H1 (cell line): ENCODE measurements around the gene VPS37D. TPM values are rescaled to one million over a fixed set of nuclear protein-coding genes. Genes with fewer than 3 reads are reported as not detected.
A peak's percentile ranks its signal among the peaks of the same experiment; 100 is the strongest.

ENCODE experiments used
- CTCF ChIA-PET: fragments of 300-600 bp; sonication (Branson Sonifier 250); formaldehyde crosslinking; loops from one replicate; lab custom pipeline; 2021; ENCODE audit not compliant: partially characterized antibody; lab: Charles Lee
- POLR2A ChIA-PET: fragments of 300-600 bp; sonication (Branson Sonifier 250); formaldehyde crosslinking; loops from one replicate; lab custom pipeline; 2021; ENCODE audit warnings: inconsistent platforms; ENCODE audit not compliant: partially characterized antibody; lab: Charles Lee
- DNase-seq, 2 experiments: peaks; one replicate each; pipeline versions ENCODE4 v3.0.0 to v3.0.0-alpha.2; 2010 to 2022; ENCODE audit warnings: low spot score in 2 of 2, low read depth in 1 of 2, mixed read lengths in 1 of 2
- FAIRE-seq: peaks from 2 replicates; lab custom pipeline; 2011; peaks lifted over from hg19 to GRCh38; lab: Jason Lieb, UNC
- H2AFZ ChIP-seq: 2 replicates; pipeline ENCODE4 v1.8.1; 2012; ENCODE audit warnings: low read length, inconsistent platforms
- H2AK5ac ChIP-seq: 2 replicates; pipeline ENCODE4 v1.6.1; 2013; ENCODE audit warnings: low read depth, low read length
- H2BK120ac ChIP-seq: replicated peaks from 2 replicates; pipeline ENCODE3; 2013; ENCODE audit warnings: low read depth, low read length, inconsistent platforms
- H2BK12ac ChIP-seq: 2 replicates; pipeline ENCODE4 v1.6.1; 2013; ENCODE audit warnings: low read depth, low read length
- H2BK15ac ChIP-seq: 2 replicates; pipeline ENCODE4 v1.6.1; 2013; ENCODE audit warnings: low read length
- H2BK20ac ChIP-seq: 2 replicates; pipeline ENCODE4 v1.6.1; 2013; ENCODE audit warnings: low read length
- H2BK5ac ChIP-seq: 2 replicates; pipeline ENCODE4 v1.6.1; 2013; ENCODE audit warnings: low read depth, low read length
- H3K14ac ChIP-seq: 2 replicates; pipeline ENCODE4 v1.6.1; 2013; ENCODE audit warnings: inconsistent platforms; ENCODE audit not compliant: insufficient read length
- H3K18ac ChIP-seq: 2 replicates; pipeline ENCODE4 v1.6.1; 2013; ENCODE audit warnings: low read length; ENCODE audit errors: extremely low read depth
- H3K23ac ChIP-seq: 2 replicates; pipeline ENCODE4 v1.6.1; 2013; ENCODE audit warnings: inconsistent platforms; ENCODE audit not compliant: insufficient read length
- H3K23me2 ChIP-seq: 2 replicates; pipeline ENCODE4 v1.6.1; 2013; ENCODE audit warnings: low read depth, low read length
- H3K27ac ChIP-seq: 2 replicates; pipeline ENCODE4 v1.6.1; 2011; ENCODE audit warnings: low read depth, low read length, inconsistent platforms
- H3K27me3 ChIP-seq, 4 experiments: replicated peaks in 1 of 4; 1 replicate in 1 of 4; 2 replicates in 3 of 4; pipeline versions ENCODE4 v1.6.1 to v1.8.1; 2011 to 2013; ENCODE audit warnings: low read length in 3 of 4, mild to moderate bottlenecking in 3 of 4, inconsistent platforms in 2 of 4, mixed read lengths in 2 of 4, moderate library complexity in 1 of 4; ENCODE audit not compliant: control insufficient read depth in 3 of 4, insufficient read depth in 3 of 4; ENCODE audit errors: extremely low read depth in 1 of 4
- H3K36me3 ChIP-seq, 4 experiments: 2 replicates each; pipeline versions ENCODE4 v1.6.1 to v1.8.1; 2011 to 2013; ENCODE audit warnings: mild to moderate bottlenecking in 4 of 4, low read length in 3 of 4, moderate library complexity in 2 of 4, control low read depth in 1 of 4, inconsistent platforms in 1 of 4; ENCODE audit not compliant: insufficient read depth in 4 of 4, control insufficient read depth in 2 of 4
- H3K4ac ChIP-seq: replicated peaks from 2 replicates; pipeline ENCODE3; 2013; ENCODE audit warnings: low read length, low read depth, mixed read lengths, inconsistent platforms; ENCODE audit not compliant: insufficient read length
- H3K4me1 ChIP-seq, 4 experiments: replicated peaks in 1 of 4; 1 replicate in 1 of 4; 2 replicates in 3 of 4; pipeline versions ENCODE4 v1.6.1 to v1.8.1; 2011 to 2013; ENCODE audit warnings: low read length in 3 of 4, inconsistent platforms in 2 of 4, mixed read lengths in 1 of 4; ENCODE audit not compliant: insufficient read depth in 4 of 4, control insufficient read depth in 3 of 4
- H3K4me2 ChIP-seq, 2 experiments: 2 replicates each; pipeline versions ENCODE4 v1.6.1 to v1.8.1; 2011 to 2013; ENCODE audit warnings: low read depth in 2 of 2, low read length in 2 of 2, control low read depth in 1 of 2, inconsistent platforms in 1 of 2, mild to moderate bottlenecking in 1 of 2; ENCODE audit not compliant: insufficient read depth in 1 of 2
- H3K4me3 ChIP-seq, 4 experiments: fragments of 200-600, 300-600 bp in 1 of 4; sonication (generic), shearing (Covaris generic), sonication (Bioruptor Twin) in 1 of 4; 2 replicates each; pipeline versions ENCODE4 v1.5.1 to v1.8.1; 2011 to 2016; ENCODE audit warnings: low read length in 4 of 4, low read depth in 3 of 4, control low read depth in 2 of 4, inconsistent platforms in 2 of 4, mild to moderate bottlenecking in 2 of 4, mixed read lengths in 1 of 4, moderate library complexity in 1 of 4; ENCODE audit not compliant: insufficient read depth in 2 of 4; ENCODE audit errors: extremely low read depth in 1 of 4
- H3K56ac ChIP-seq: replicated peaks from 2 replicates; pipeline ENCODE3; 2013; ENCODE audit warnings: low read depth, mild to moderate bottlenecking, mixed read lengths, low read length, inconsistent platforms; ENCODE audit not compliant: insufficient read length
- H3K79me1 ChIP-seq: 2 replicates; pipeline ENCODE4 v1.6.1; 2013; ENCODE audit warnings: low read depth, low read length, control low read depth
- H3K79me2 ChIP-seq, 2 experiments: 2 replicates each; pipeline versions ENCODE4 v1.6.1 to v1.8.1; 2012 to 2013; ENCODE audit warnings: low read length in 2 of 2, mild to moderate bottlenecking in 2 of 2, inconsistent platforms in 1 of 2; ENCODE audit not compliant: insufficient read depth in 2 of 2, control insufficient read depth in 1 of 2
- H3K9ac ChIP-seq, 4 experiments: replicated peaks in 1 of 4; 1 replicate in 1 of 4; 2 replicates in 3 of 4; pipeline versions ENCODE4 v1.6.1 to v1.8.1; 2011 to 2013; ENCODE audit warnings: low read depth in 3 of 4, low read length in 3 of 4, control low read depth in 2 of 4, mild to moderate bottlenecking in 2 of 4, moderate library complexity in 2 of 4, inconsistent platforms in 1 of 4; ENCODE audit errors: extremely low read depth in 1 of 4
- H3K9me3 ChIP-seq, 2 experiments: 2 replicates each; pipeline versions ENCODE4 v1.6.1 to v1.8.1; 2012 to 2013; ENCODE audit warnings: mild to moderate bottlenecking in 2 of 2, moderate library complexity in 2 of 2, control low read depth in 1 of 2, inconsistent platforms in 1 of 2, low read depth in 1 of 2, low read length in 1 of 2, mixed read lengths in 1 of 2; ENCODE audit not compliant: insufficient read depth in 2 of 2
- H4K20me1 ChIP-seq, 2 experiments: replicated peaks in 1 of 2; 2 replicates each; pipeline versions ENCODE3 to v1.8.1; 2011 to 2013; ENCODE audit warnings: inconsistent platforms in 2 of 2, low read length in 2 of 2, mild to moderate bottlenecking in 1 of 2; ENCODE audit not compliant: insufficient read depth in 2 of 2, control insufficient read depth in 1 of 2
- H4K5ac ChIP-seq: 2 replicates; pipeline ENCODE4 v1.6.1; 2013; ENCODE audit warnings: low read length, low read depth, mixed read lengths, inconsistent platforms; ENCODE audit not compliant: insufficient read length
- H4K8ac ChIP-seq: 2 replicates; pipeline ENCODE4 v1.8.0; 2013; ENCODE audit warnings: mild to moderate bottlenecking, moderate library complexity, low read length, inconsistent platforms; ENCODE audit not compliant: insufficient read depth; ENCODE audit errors: extremely low read depth
- H4K91ac ChIP-seq: replicated peaks from 2 replicates; pipeline ENCODE3; 2013; ENCODE audit warnings: low read length, mixed read lengths, inconsistent platforms; ENCODE audit not compliant: insufficient read length
- CBX8 ChIP-seq: fragments of 300-800, 300-1000 bp; sonication (generic); IDR thresholded peaks from 2 replicates; pipeline ENCODE4 v1.7.1; 2016; ENCODE audit warnings: low read depth, low read length, borderline replicate concordance
- CHD1 ChIP-seq: IDR thresholded peaks from 2 replicates; pipeline ENCODE4 v1.6.1; 2012; ENCODE audit warnings: low read depth, low read length, improper control_type of control experiment
- GABPA ChIP-seq: IDR thresholded peaks from 2 replicates; pipeline ENCODE4 v1.6.1; 2011; ENCODE audit warnings: mild to moderate bottlenecking, low read length, moderate library complexity, borderline replicate concordance; ENCODE audit not compliant: insufficient read depth
- KDM1A ChIP-seq: fragments of 200-600, 300-600 bp; sonication (generic); IDR thresholded peaks from 2 replicates; pipeline ENCODE4 v1.7.1; 2016; ENCODE audit warnings: mild to moderate bottlenecking, low read length, borderline replicate concordance
- WGBS, 2 experiments: shearing (Covaris generic) in 1 of 2; methylation state at CpG; one replicate each; pipeline versions ENCODE4 v1.1.6 to v1.1.7; 2013 to 2015; ENCODE audit warnings: low lambda C conversion rate in 2 of 2, mixed read lengths in 2 of 2, inconsistent platforms in 1 of 2, low coverage in 1 of 2, missing lambda C conversion rate in 1 of 2; ENCODE audit not compliant: insufficient replicate concordance in 2 of 2, insufficient coverage in 1 of 2, insufficient read length in 1 of 2; ENCODE audit errors: extremely low coverage in 1 of 2, missing lambda C conversion rate in 1 of 2; 5-methylcytosine and 5-hydroxymethylcytosine counted together
- polyA plus RNA-seq, 7 experiments: library from polyadenylated mRNA; depleted of rRNA in 3 of 7; stranded (reverse) in 5 of 7; unstranded in 2 of 7; fragments of >200 nt in 5 of 7; fragments of 200-250 nt in 2 of 7; gene quantifications; 1 replicate in 5 of 7; 2 replicates in 1 of 7; 4 replicates in 1 of 7; pipeline versions ENCODE4 v1.2.1 to v1.2.3, GENCODE V29; 2011 to 2013; ENCODE audit warnings: missing spikeins in 2 of 7, mixed read lengths in 2 of 7
- total RNA-seq: library from RNA; stranded (reverse); fragmentation: NEBNext Ultra II Directional; extraction: Animal tissue kit (Norgen Biotek cat#: 25700); gene quantifications from 2 replicates; pipeline ENCODE4 v1.2.1, GENCODE V29; 2021

VPS37D gene
- total and polyA plus RNA-seq, 2 of the 8 experiments (the other 6 are each of a cell fraction or from before 2014, with no cell fraction given) = 3.4 to 5.0 TPM

- 67% methylated on average over 1 of the region's 12 CpGs; no CpG with 5 or more reads in 1 of the 2 experiments for WGBS, 2 experiments
- H3K9me3 ChIP-seq = no peaks in the 10 kb centered on the region
- no peak for FAIRE-seq
- peaks cover 5% of the 10 kb centered on the region; the same call in 1 of the 2 replicates for H3K23me2 ChIP-seq
- no peaks in the 10 kb centered on the region; a peak in 2 of 7 replicates for H3K27me3 ChIP-seq
- no peak overlapping the region for H4K8ac ChIP-seq
- no peak overlapping the region for H3K18ac ChIP-seq
- no peak overlapping the region for H2AK5ac ChIP-seq
- no peak overlapping the region for H3K27ac ChIP-seq
- ChIA-PET CTCF (interaction anchor here (0.7 to 9.1 kb wide), 13 partner anchors 20 to 66 kb away, joined by 3 to 72 read pairs (median 3); no protein-coding TSS in a partner anchor), POLR2A (interaction anchor here (1.0 to 1.6 kb wide), 6 partner anchors 12 to 47 kb away, joined by 3 to 5 read pairs (median 4); partner anchors contain the start of genes BUD23, DNAJC30 and MLXIPL)
- H3K9ac ChIP-seq = no peak overlapping the region
- no peak overlapping the region for H2BK12ac ChIP-seq
- no peak overlapping the region for H3K56ac ChIP-seq
- H3K79me1 ChIP-seq = 0 out of 2 replicates have a peak, but pooled peaks cover 3% of the 10 kb centered on the region
- no peak for DNase-seq
- no peaks in the 10 kb centered on the region for H4K20me1 ChIP-seq
- H3K4me2 ChIP-seq = peak overlapping the region; percentile 37 to 55; a peak in 1 of 4 replicates
- H3K36me3 ChIP-seq = no peaks in the 10 kb centered on the region
- H2BK15ac ChIP-seq = no peak overlapping the region
- H3K79me2 ChIP-seq = no peaks in the 10 kb centered on the region
- H3K4me3 ChIP-seq = peak overlapping the region in 1 of 4 experiments; percentile 47; a peak in 2 of 8 replicates
- H2AFZ ChIP-seq = no peak overlapping the region
- TF ChIP-seq CHD1 (no peak), CBX8 (no peak), KDM1A (0 out of 2 replicates have a peak, but pooled peaks have one; percentile 11), GABPA (no peak)
- no peak overlapping the region for H2BK120ac ChIP-seq
- H4K5ac ChIP-seq = no peak overlapping the region
- H2BK20ac ChIP-seq = no peak overlapping the region
- H3K14ac ChIP-seq = no peak overlapping the region
- no peak overlapping the region for H3K4ac ChIP-seq
- peaks cover 0 to 20% (median 8%) of the 10 kb centered on the region in 4 experiments; a peak in 6 of 7 replicates for H3K4me1 ChIP-seq
- no peak overlapping the region for H2BK5ac ChIP-seq
- no peak overlapping the region for H3K23ac ChIP-seq
- no peak overlapping the region for H4K91ac ChIP-seq
These were observed 3.7 kb downstream of the VPS37D start for GRCh38 chr7:73671322-73671661.
